ENCODE measurements around the gene ASB10.

Gene ASB10

GRCh38 chr7:151137076-151137675 is 49.9 kb downstream of the ASB10 start:
- TF ChIP-seq CTCF (IDR thresholded peaks at IDR 0.05; ENCODE audit: borderline replicate concordance, insufficient read depth, low read depth, low read length), result no peak
- H3K4me3 ChIP-seq (ENCODE audit: low read depth, low read length), result no peak overlapping the region

- no peak overlapping the region for H3K4me3 ChIP-seq (ENCODE audit: low read depth, low read length)
- no peak for TF ChIP-seq CTCF (IDR thresholded peaks at IDR 0.05; ENCODE audit: borderline replicate concordance, insufficient read depth, low read depth, low read length)
Observed at GRCh38 chr7:151135866-151136843, 50.9 kb downstream of the ASB10 start.

GRCh38 chr7:151135525-151135845 is 51.6 kb downstream of the ASB10 start:
- no peak for TF ChIP-seq CTCF (IDR thresholded peaks at IDR 0.05; ENCODE audit: borderline replicate concordance, insufficient read depth, low read depth, low read length)

GRCh38 chr7:151134743-151135524 is 52.1 kb downstream of the ASB10 start:
- TF ChIP-seq CTCF (IDR thresholded peaks at IDR 0.05; ENCODE audit: borderline replicate concordance, insufficient read depth, low read depth, low read length), result 0 out of 2 replicates have a peak, but pooled peaks have one; percentile 1
- no peak overlapping the region for H3K4me3 ChIP-seq (ENCODE audit: low read depth, low read length)

More at GRCh38 chr7:151135525-151135845, 51.6 kb downstream of the ASB10 start:
- H3K4me3 ChIP-seq (ENCODE audit: low read depth, low read length), result no peak overlapping the region

- TF ChIP-seq CTCF (IDR thresholded peaks at IDR 0.05; ENCODE audit: borderline replicate concordance, insufficient read depth, low read depth, low read length), result no peak
- no peak overlapping the region for H3K4me3 ChIP-seq (ENCODE audit: low read depth, low read length)
Observed at GRCh38 chr7:151133986-151134742, 52.9 kb downstream of the ASB10 start.

- no peak for TF ChIP-seq CTCF (IDR thresholded peaks at IDR 0.05; ENCODE audit: borderline replicate concordance, insufficient read depth, low read depth, low read length)
Observed at GRCh38 chr7:151133266-151133985, 53.6 kb downstream of the ASB10 start.

More at GRCh38 chr7:151133266-151133985, 53.6 kb downstream of the ASB10 start:
- no peak overlapping the region for H3K4me3 ChIP-seq (ENCODE audit: low read depth, low read length)

Measured in GM12875 (cell line).